Nephron progenitor cell (in vitro differentiated cells): Measurements from ENCODE around the gene TUBB2A.

ENCODE experiments used
- DNase-seq: peaks from one replicate; pipeline ENCODE4 v3.0.0; 2021
- H3K27ac Mint-ChIP-seq: 2 replicates; pipeline ENCODE4 v1.8.0; 2021; ENCODE audit warnings: mild to moderate bottlenecking, moderate library complexity, mixed read lengths
- H3K27me3 Mint-ChIP-seq: 2 replicates; pipeline ENCODE4 v1.8.0; 2021; ENCODE audit warnings: mild to moderate bottlenecking, low read depth, mixed read lengths; ENCODE audit not compliant: poor library complexity
- H3K36me3 Mint-ChIP-seq: 2 replicates; pipeline ENCODE4 v1.8.0; 2021; ENCODE audit warnings: low read depth, mixed read lengths
- H3K4me1 Mint-ChIP-seq: 2 replicates; pipeline ENCODE4 v1.8.0; 2021; ENCODE audit warnings: mixed read lengths
- H3K4me3 Mint-ChIP-seq: 2 replicates; pipeline ENCODE4 v1.8.0; 2021; ENCODE audit warnings: mild to moderate bottlenecking, moderate library complexity, mixed read lengths
- H3K9me3 Mint-ChIP-seq: 2 replicates; pipeline ENCODE4 v1.8.0; 2021; ENCODE audit warnings: mild to moderate bottlenecking, moderate library complexity, mixed read lengths
- CTCF ChIP-seq: fragments of 200-600 bp; sonication (generic); IDR thresholded peaks from 2 replicates; pipeline ENCODE4 v1.5.0; 2021; ENCODE audit warnings: antibody characterized with exemption

The TUBB2A gene

DNA sequence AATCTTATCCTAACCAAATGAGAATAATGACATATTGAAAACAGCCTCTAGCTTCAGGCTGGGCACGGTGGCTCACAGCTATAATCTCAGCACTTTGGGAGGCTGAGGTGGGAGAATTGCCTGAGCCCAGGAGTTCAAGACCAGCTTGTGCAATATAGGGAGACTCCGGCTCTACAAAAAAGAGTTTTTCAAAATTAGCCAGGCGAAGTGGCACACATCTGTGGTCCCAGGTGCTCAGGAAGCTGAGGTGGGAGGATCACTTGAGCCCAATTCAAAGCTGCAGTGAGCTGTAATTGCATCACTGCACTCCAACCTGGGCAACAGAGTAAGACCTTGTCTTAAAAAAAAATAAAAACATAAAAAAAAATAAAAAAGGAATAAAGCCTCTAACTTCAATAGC is 4.7 kb downstream of the TUBB2A start:
- Mint-ChIP-seq H3K27ac (no peak overlapping the region), H3K9me3 (no peaks in the 10 kb centered on the region), H3K4me3 (no peak overlapping the region), H3K4me1 (peaks cover 38% of the 10 kb centered on the region), H3K27me3 (no peaks in the 10 kb centered on the region), H3K36me3 (peaks cover 59% of the 10 kb centered on the region)
- DNase-seq, result no peak
- TF ChIP-seq CTCF, result no peak

DNA sequence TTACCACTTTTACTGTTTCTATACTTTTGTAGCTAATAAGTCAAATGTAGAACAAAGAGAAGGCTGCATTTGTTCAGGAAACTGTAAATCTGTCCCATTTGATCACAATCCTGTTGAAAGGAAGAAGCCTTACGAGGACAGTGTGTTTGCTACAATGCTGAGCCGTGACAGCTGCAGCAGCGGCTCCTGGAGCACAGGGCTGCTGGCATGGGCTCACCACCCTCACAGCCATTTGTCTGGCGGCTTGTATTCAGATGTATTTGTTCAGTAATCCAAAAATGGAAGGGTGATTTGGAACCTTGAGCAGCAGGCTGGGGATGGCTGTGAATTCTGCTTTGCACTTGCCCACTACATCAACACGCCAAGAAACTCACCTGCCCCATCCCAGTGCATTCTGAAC is 5.7 kb downstream of the TUBB2A start:
- Mint-ChIP-seq H3K4me1 (peaks cover 35% of the 10 kb centered on the region), H3K36me3 (peaks cover 68% of the 10 kb centered on the region), H3K4me3 (no peak overlapping the region), H3K27me3 (no peaks in the 10 kb centered on the region), H3K9me3 (no peaks in the 10 kb centered on the region), H3K27ac (no peak overlapping the region)
- TF ChIP-seq CTCF, result no peak
- DNase-seq, result no peak

GRCh38 chr6:3147914-3148757 is 9.2 kb downstream of the TUBB2A start:
- Mint-ChIP-seq H3K4me3 (no peak overlapping the region), H3K9me3 (no peaks in the 10 kb centered on the region), H3K36me3 (peaks cover 89% of the 10 kb centered on the region), H3K4me1 (peaks cover 15% of the 10 kb centered on the region), H3K27ac (no peak overlapping the region), H3K27me3 (no peaks in the 10 kb centered on the region)
- DNase-seq, result no peak
- no peak for TF ChIP-seq CTCF

DNA sequence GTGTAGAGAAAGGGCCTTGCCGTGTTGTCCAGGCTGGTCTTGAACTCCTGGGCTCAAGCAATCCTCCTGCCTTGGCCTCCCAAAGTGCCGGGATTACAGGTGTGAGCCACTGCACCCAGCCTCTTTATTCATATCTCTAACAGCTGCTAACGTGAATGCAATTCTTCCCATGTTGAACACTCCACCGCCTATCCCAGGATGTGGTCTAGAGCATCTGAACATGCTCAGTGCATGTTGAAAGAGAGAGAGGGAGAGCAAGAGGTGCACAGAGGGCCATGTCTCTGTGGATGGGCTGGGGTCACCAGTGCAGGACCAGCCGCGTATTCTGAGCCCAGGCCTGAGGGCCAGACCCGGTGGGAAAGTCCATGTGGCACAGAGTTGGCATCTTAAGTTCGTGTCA is 12.8 kb downstream of the TUBB2A start:
- TF ChIP-seq CTCF, result no peak
- DNase-seq, result no peak
- Mint-ChIP-seq H3K27ac (no peak overlapping the region), H3K4me1 (no peaks in the 10 kb centered on the region), H3K4me3 (no peak overlapping the region), H3K27me3 (no peaks in the 10 kb centered on the region), H3K9me3 (no peaks in the 10 kb centered on the region), H3K36me3 (peaks cover 84% of the 10 kb centered on the region)

DNA sequence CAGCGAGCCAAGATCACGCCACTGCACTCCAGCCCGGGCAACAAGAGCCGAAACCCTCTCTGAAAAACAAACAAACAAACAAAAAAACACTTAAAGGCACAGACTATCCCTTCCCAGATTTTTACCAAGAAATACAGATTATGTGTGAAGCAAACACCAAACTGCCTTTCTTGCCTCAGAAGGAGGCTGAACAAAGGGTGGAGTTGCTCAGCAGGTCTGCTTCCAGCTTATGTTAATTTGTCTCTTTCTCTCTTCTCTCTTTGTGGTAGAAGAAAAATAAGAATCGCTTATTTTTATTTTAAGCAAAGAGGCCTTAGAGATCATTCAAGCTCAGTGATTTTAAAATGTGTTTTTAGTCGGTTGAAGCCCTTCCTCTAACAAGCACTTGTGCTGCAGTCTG is 14.2 kb downstream of the TUBB2A start:
- Mint-ChIP-seq H3K4me3 (no peak overlapping the region), H3K27me3 (no peaks in the 10 kb centered on the region), H3K36me3 (peaks cover 84% of the 10 kb centered on the region), H3K27ac (peak overlapping the region; percentile 19), H3K4me1 (peaks cover 8% of the 10 kb centered on the region), H3K9me3 (no peaks in the 10 kb centered on the region)
- TF ChIP-seq CTCF, result no peak
- no peak for DNase-seq

DNA sequence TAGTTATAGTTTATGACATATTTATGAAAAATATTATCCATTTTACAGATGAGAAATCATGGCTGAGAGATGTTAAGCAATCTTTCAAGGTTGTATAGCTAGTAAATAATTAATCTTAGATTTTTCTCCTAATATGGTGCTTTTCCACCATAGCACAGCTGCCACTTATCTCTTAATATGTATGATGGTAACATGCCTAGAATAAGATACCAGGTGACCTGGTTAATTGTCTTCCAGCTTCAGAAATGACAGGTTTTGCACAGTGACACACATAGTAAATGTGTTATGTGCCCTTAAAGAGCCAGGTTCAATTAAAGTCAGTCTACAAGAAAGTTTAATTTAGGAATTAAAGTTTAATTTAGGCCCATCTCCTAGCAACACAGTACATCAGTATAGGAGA is 14.8 kb downstream of the TUBB2A start:
- Mint-ChIP-seq H3K9me3 (no peaks in the 10 kb centered on the region), H3K27ac (no peak overlapping the region), H3K36me3 (peaks cover 84% of the 10 kb centered on the region)

More for the DNA sequence above, 14.8 kb downstream of the TUBB2A start:
- no peaks in the 10 kb centered on the region for H3K27me3 Mint-ChIP-seq
- DNase-seq, result no peak
- no peak overlapping the region for H3K4me3 Mint-ChIP-seq
- no peak for TF ChIP-seq CTCF
- peaks cover 8% of the 10 kb centered on the region for H3K4me1 Mint-ChIP-seq
